OCI-LY7 (cell line): ENCODE results near the gene ZNF33A. TPM values are rescaled to one million over a fixed set of nuclear protein-coding genes. Genes with fewer than 3 reads are reported as not detected.

Source experiments
- BruUV-seq: library from RNA; stranded (reverse); fragments of 400-500 nt; replicated peaks from 2 replicates; lab custom pipeline; 2021; lab: Mats Ljungman, UMichigan
- CTCF ChIA-PET: fragments of 300-600 bp; sonication (Branson Sonifier 250); formaldehyde crosslinking; loops from one replicate; lab custom pipeline; 2022; ENCODE audit warnings: antibody characterized with exemption; ENCODE audit not compliant: unreplicated experiment; lab: Charles Lee
- POLR2A ChIA-PET: fragments of 300-600 bp; sonication (Branson Sonifier 250); formaldehyde crosslinking; loops from one replicate; lab custom pipeline; 2022; ENCODE audit warnings: antibody characterized with exemption; lab: Charles Lee
- DNase-seq: peaks from one replicate; pipeline ENCODE4 v3.0.0-alpha.2; 2015; ENCODE audit warnings: low spot score
- H2AFZ ChIP-seq: fragments of 200-600 bp; sonication (generic), shearing (Covaris generic); 2 replicates; pipeline ENCODE4 v1.6.1; 2014; ENCODE audit warnings: mild to moderate bottlenecking, antibody characterized with exemption, low read length, moderate library complexity
- H3K27ac ChIP-seq: fragments of 200-600 bp; sonication (generic); 2 replicates; pipeline ENCODE4 v1.5.1; 2014; ENCODE audit warnings: mixed run types, low read depth, mild to moderate bottlenecking, moderate library complexity, low read length, inconsistent platforms; ENCODE audit not compliant: poor library complexity, severe bottlenecking
- H3K36me3 ChIP-seq: fragments of 200-600 bp; sonication (generic); 2 replicates; pipeline ENCODE4 v1.6.1; 2014; ENCODE audit warnings: mild to moderate bottlenecking, antibody characterized with exemption, low read length, moderate library complexity, mixed read lengths; ENCODE audit not compliant: insufficient read depth
- H3K4me1 ChIP-seq: fragments of 200-600 bp; sonication (generic); 2 replicates; pipeline ENCODE4 v1.5.1; 2014; ENCODE audit warnings: mild to moderate bottlenecking, low read length; ENCODE audit not compliant: insufficient read depth, poor library complexity, severe bottlenecking
- H3K4me2 ChIP-seq: fragments of 200-600 bp; sonication (generic); 2 replicates; pipeline ENCODE4 v1.6.1; 2014; ENCODE audit warnings: mild to moderate bottlenecking, low read length
- H3K4me3 ChIP-seq: fragments of 200-600 bp; sonication (generic); 2 replicates; pipeline ENCODE4 v1.5.1; 2014; ENCODE audit warnings: mild to moderate bottlenecking, low read depth, low read length; ENCODE audit not compliant: poor library complexity, severe bottlenecking
- H3K79me2 ChIP-seq: fragments of 200-600 bp; sonication (generic); 2 replicates; pipeline ENCODE4 v1.6.1; 2016; ENCODE audit warnings: low read depth, mild to moderate bottlenecking, low read length, moderate library complexity, mixed read lengths; ENCODE audit not compliant: insufficient read depth
- H3K9me2 ChIP-seq: fragments of 200-600 bp; sonication (generic); 2 replicates; pipeline ENCODE4 v1.6.1; 2016; ENCODE audit warnings: mild to moderate bottlenecking, low read length, mixed read lengths; ENCODE audit not compliant: insufficient read depth
- H3K9me3 ChIP-seq: fragments of 200-600 bp; sonication (generic); 2 replicates; pipeline ENCODE4 v1.6.1; 2014; ENCODE audit warnings: mild to moderate bottlenecking, mixed run types, low read length, mixed read lengths
- H4K20me1 ChIP-seq: fragments of 200-600 bp; sonication (generic); 2 replicates; pipeline ENCODE4 v1.6.1; 2014; ENCODE audit warnings: mild to moderate bottlenecking, antibody characterized with exemption, low read length, moderate library complexity, mixed read lengths; ENCODE audit not compliant: insufficient read depth
- EZH2phosphoT487 ChIP-seq: fragments of 200-600 bp; sonication (generic); IDR thresholded peaks from 2 replicates; pipeline ENCODE4 v1.6.1; 2018; ENCODE audit warnings: low read depth, borderline replicate concordance, mild to moderate bottlenecking, mixed run types, antibody characterized with exemption, low read length, moderate library complexity, mixed read lengths
- intact Hi-C: fragments of 100-400 bp; cut with micrococcal nuclease; formaldehyde crosslinking; loops from one replicate; pipeline ENCODE4 v1.10.0; 2022; ENCODE audit not compliant: unreplicated experiment
- total RNA-seq, 2 experiments: library from RNA; depleted of rRNA in 1 of 2; stranded (reverse); fragments of >200 nt in 1 of 2; shearing (Covaris generic) in 1 of 2; gene quantifications; 2 replicates each; pipeline ENCODE4 v1.2.3, GENCODE V29; 2014 to 2022
- TF ChIP-seq, protein P1 (sequence below): fragments of 200-600 bp; sonication (generic); conservative IDR thresholded peaks from 2 replicates; pipeline ENCODE4 v1.5.1; 2014; ENCODE audit warnings: mild to moderate bottlenecking, antibody characterized with exemption, low read length, moderate library complexity, mixed read lengths

ZNF33A gene
- total RNA-seq, 2 experiments from 2014 or later = 31.2 to 40.2 TPM

DNA sequence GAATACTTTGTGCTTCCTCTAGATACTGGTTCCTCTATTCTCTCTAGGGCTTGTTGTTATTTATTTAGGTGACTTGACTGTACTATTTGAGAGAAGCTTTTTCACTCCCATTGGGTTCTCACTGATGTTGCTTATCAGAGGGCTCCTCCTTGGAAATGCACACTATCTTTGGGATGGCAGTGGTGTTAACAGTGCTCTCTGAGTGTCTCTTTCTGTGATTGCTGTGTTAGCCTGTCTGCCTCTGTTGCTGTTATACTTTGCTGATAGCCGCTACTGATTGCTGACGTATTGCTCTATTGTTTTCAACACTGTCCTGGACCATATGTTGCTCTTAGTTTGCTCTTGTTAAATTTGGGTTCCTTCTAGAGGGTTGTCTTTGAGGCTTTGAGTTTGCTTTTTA is 34.7 kb downstream of the ZNF33A start:
- Histone ChIP-seq H3K4me2 (no peak overlapping the region), H3K9me2 (no peaks in the 10 kb centered on the region), H3K27ac (no peak overlapping the region), H3K36me3 (peaks cover 94% of the 10 kb centered on the region), H4K20me1 (no peaks in the 10 kb centered on the region), H3K4me1 (peaks cover 3% of the 10 kb centered on the region), H3K9me3 (0 out of 2 replicates have a peak, but pooled peaks cover 5% of the 10 kb centered on the region), H3K79me2 (peaks cover 20% of the 10 kb centered on the region; the same call in 1 of the 2 replicates), H3K4me3 (no peak overlapping the region), H2AFZ (no peak overlapping the region)
- POLR2A ChIA-PET = no interaction called here
- BruUV-seq = no TSS peak
- CTCF ChIA-PET = no interaction called here
- intact Hi-C loops = no loop called here
- DNase-seq = no peak
- TF ChIP-seq, protein P1, sequence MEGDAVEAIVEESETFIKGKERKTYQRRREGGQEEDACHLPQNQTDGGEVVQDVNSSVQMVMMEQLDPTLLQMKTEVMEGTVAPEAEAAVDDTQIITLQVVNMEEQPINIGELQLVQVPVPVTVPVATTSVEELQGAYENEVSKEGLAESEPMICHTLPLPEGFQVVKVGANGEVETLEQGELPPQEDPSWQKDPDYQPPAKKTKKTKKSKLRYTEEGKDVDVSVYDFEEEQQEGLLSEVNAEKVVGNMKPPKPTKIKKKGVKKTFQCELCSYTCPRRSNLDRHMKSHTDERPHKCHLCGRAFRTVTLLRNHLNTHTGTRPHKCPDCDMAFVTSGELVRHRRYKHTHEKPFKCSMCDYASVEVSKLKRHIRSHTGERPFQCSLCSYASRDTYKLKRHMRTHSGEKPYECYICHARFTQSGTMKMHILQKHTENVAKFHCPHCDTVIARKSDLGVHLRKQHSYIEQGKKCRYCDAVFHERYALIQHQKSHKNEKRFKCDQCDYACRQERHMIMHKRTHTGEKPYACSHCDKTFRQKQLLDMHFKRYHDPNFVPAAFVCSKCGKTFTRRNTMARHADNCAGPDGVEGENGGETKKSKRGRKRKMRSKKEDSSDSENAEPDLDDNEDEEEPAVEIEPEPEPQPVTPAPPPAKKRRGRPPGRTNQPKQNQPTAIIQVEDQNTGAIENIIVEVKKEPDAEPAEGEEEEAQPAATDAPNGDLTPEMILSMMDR = no peak
- no peak for TF ChIP-seq EZH2phosphoT487

DNA sequence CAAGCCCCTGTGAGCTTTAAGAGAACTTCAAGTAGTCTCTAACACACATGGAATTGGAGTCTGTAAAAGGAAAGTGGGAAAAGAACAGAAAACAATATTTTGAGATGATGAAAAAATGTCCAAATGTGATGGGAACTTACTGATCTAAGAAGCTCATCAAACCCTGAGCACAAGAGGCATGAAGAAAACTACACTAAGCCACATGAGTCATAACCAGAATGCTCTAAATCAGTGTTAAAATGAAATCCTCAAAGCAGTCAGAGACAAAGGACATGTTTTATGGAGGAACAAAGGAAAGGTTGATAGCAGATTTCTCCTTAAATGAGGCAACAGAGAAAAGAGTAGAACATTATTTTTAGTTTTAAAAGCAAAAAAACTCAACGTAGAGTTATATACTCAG is 37.2 kb downstream of the ZNF33A start:
- H3K79me2 ChIP-seq = no peaks in the 10 kb centered on the region
- peaks cover 91% of the 10 kb centered on the region for H3K36me3 ChIP-seq
- H3K4me3 ChIP-seq = no peak overlapping the region
- no peaks in the 10 kb centered on the region for H4K20me1 ChIP-seq
- H2AFZ ChIP-seq = no peak overlapping the region
- intact Hi-C loops = no loop called here
- ChIA-PET CTCF (no interaction called here), POLR2A (interaction anchor here (0.6 to 1.4 kb wide), 4 partner anchors 10 to 1594 kb away, joined by 3 to 6 read pairs (median 4); no protein-coding TSS in a partner anchor)
- H3K4me2 ChIP-seq = no peak overlapping the region
- no TSS peak for BruUV-seq
- no peaks in the 10 kb centered on the region for H3K9me3 ChIP-seq
- peaks cover 8% of the 10 kb centered on the region for H3K4me1 ChIP-seq
- no peak for DNase-seq
- no peaks in the 10 kb centered on the region for H3K9me2 ChIP-seq
- TF ChIP-seq, protein P1 = no peak
- no peak for TF ChIP-seq EZH2phosphoT487
- H3K27ac ChIP-seq = no peak overlapping the region

DNA sequence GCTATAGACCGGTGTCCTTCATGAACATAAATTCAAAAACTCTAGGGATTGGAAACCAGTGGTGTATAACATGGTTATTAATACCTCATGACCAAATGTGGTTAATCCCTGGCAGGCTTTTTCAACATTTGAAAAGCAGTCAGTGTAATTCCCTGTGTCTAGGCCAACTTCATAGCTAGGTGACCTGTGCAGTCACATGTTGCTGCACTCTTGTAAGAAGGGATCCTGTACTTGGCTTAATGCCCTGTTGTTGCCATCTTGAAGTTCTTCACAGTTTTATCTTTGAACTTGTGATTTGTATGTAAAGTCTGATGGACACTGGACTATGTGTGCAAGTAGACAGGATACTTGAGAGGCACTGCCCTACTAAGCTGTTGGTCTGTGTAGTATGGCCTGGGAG is 39.7 kb downstream of the ZNF33A start:
- H3K36me3 ChIP-seq = peaks cover 93% of the 10 kb centered on the region
- no peak overlapping the region for H3K27ac ChIP-seq
- POLR2A ChIA-PET = interaction anchor here (0.7 kb wide), 1 partner anchor 650 kb away, joined by 3 read pairs; no protein-coding TSS in a partner anchor
- CTCF ChIA-PET = no interaction called here
- no peaks in the 10 kb centered on the region for H4K20me1 ChIP-seq
- BruUV-seq = no TSS peak
- no peak overlapping the region for H3K4me2 ChIP-seq
- H2AFZ ChIP-seq = no peak overlapping the region
- DNase-seq = no peak
- TF ChIP-seq, protein P1 = no peak
- no peak for TF ChIP-seq EZH2phosphoT487
- H3K79me2 ChIP-seq = no peaks in the 10 kb centered on the region
- H3K9me2 ChIP-seq = no peaks in the 10 kb centered on the region
- H3K4me1 ChIP-seq = peaks cover 8% of the 10 kb centered on the region
- H3K4me3 ChIP-seq = no peak overlapping the region
- H3K9me3 ChIP-seq = peaks cover 15% of the 10 kb centered on the region; the same call in 1 of the 2 replicates
- intact Hi-C loops = no loop called here
